NCI-H2029 treated with DMSO at 0.1 percent for 48 hours (cell line): ENCODE data around the gene CTR9.

ENCODE experiments used
- DNase-seq: peaks from one replicate; lab custom pipeline; 2025; lab: John Stamatoyannopoulos, UW

Gene CTR9

GRCh38 chr11:10750838-10751580 is at the start of gene CTR9:
TSS of gene CTR9 (plus strand) at chr11:10751246. CDS start at chr11:10751413, 167 bp downstream.
- peak; percentile 87 for DNase-seq

DNA sequence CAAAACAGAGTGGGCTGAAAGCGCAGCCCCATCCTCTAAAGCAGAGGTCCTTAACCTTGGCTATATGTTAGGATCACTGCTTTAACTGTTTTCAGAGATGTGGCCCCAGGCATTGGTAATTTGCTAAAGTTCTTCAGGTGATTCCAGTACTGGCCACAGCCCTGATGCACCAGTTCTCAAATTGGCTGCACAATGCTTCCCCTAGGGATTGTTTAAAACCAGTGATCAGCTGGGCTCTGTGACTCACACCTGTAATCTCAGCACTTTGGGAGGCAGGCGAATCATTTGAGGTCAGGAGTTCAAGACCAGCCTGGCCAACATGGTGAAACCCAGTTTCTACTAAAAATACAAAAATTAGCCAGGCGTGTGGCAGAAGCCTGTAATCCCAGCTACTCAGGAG is 49.1 kb upstream of the CTR9 start:
- no peak for DNase-seq

DNA sequence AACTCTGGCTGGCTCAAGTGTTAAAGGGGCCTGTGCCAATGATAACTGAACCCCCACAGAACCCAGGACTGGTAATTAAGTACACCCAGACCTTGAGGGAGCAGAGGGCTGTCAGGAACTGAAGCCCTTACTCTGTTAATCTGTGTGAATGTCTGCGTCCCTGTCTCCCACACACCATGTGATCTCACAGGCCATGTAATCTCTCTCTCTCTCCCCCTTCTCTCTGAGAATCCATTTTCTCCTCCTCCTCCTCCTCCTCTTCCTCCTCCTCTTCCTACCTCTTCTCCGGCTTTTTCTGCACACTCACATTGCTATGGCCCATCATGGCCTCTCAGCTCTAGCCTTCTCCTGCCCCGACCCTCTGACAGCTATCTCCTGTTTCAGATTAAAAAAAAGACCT is 42.9 kb upstream of the CTR9 start:
- DNase-seq, result no peak

DNA sequence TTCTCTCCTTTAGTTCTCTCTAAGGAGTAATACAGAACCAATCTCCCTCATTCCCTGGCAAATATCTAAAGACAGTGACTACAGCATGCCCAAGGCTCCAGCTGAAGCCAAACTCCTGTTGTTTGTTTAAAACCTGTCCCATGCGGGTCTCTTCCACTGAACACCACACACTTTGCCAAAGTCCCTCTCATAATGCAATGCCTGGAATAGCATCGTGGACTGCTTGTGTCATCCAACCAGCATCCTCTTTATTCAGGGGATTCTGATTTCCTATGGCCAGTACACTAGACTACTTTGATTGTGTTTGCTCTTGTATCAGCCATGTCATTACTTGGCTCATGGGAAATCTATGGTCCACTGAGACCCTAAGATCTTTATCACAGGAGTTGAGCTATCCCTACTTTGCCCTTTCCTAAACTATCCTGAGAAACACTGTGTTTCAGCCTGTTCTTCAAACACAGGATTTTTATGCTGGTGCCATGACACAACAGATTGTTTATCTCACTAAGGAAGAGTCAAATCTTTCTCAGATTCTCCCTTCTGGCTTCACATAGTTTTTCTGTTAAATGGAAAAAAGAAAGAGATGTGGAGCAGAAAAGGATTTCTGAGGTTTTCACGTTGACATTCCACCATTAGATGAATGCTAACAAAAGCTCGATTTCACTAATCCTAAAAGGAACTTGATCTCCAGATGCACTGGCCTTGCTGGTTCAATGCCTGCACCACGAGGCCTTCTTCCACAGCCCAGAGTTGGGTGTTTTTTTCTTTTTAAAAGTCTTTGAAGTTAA is 41.6 kb upstream of the CTR9 start:
- DNase-seq, result no peak

DNA sequence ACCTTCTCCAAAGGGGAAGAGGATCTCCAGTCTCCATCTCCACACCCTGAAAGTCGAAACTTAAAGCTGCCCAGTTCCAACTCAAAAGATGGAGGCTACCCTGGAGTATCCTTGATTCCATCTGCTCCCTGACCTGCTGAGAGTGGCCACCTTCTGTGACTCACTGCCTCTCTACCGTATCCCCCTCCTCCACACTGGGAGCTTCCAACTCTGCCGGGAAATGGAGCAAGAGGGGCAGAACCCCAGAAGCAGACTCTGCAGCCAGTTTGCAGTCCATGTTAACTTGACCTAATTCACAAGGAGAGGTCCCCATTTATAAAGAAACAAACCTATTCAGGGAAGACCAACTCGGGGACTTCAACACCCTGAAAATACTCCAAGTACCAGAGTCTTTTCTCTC is 35.5 kb upstream of the CTR9 start:
- no peak for DNase-seq

- DNase-seq, result no peak
Measured at GRCh38 chr11:10716122-10716521, 34.9 kb upstream of the CTR9 start.

DNA sequence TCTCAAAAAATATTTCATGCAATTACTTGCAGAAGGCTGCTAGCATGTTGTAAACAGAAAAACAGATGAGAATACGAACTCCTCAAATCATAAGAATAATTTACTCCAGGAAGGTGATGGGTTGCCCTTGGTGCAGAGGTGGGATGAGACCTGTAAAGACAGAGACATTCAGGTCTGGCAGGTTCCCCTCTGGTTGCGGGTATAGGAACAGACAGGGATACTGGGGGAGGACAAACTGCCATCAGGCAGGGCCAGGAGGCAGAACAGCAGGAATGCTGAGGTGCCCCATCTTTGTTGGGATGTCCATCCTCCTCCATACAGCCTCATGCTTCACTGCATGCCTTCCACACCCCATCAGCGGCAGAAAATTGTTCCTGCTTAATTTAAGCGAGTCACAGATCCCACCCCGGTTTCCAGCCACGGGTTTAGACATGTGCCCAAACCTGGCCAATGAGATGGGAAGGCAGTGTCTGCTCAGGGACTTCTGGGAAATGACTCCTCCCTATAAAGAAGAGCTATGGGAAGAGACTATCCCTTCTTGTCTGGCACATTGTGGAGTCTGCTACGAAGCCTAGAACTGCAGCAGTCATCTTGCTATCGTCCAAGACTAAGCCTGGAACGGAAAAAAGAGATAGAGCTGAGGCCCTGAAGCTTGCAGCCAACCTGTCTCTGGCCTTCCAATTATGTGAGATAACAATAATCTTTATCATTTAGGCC is 34.3 kb upstream of the CTR9 start:
- no peak for DNase-seq

DNA sequence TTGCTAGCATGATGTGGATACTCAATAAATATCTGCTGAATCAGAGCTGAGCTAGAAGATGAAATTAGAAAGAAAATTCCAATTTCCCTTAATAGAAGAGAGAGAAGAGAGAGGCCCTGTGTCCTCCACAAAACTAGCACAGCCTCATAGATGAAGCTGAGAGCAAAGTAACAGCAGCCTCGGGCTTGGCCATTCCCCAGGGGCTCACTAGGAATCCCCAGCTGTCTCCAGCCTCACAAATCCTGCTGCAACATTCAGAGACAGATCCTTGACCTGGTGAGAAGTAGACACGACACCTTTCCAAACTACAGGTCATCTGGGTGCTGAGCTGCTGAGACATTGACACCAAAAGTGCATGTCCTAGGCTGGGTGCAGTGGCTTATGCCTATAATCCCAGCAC is 31.4 kb upstream of the CTR9 start:
- DNase-seq, result no peak

DNA sequence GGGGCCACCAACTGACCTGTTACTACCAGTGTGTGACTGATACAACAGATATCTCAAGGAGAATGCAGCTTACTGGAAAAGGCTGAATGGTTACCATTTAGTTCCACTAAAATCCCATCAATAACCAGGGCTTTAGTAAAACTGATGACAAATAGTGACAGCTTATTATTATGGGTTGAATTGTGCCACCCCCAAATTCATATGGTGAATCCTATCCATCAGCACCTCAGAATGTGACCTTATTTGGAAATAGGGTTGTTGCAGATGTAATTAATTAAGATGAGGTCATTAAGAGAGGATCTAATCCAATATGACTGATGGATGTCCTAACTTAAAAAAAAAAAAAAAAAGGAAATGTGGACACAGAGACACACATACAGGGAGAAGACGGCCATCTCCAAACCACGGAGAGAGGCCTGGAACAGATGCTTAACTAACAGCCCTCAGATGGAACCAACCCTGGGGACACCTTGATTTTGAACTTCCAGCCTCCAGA is 30.1 kb upstream of the CTR9 start:
- no peak for DNase-seq

- DNase-seq, result no peak
Measured at GRCh38 chr11:10722307-10722706, 28.7 kb upstream of the CTR9 start.

DNA sequence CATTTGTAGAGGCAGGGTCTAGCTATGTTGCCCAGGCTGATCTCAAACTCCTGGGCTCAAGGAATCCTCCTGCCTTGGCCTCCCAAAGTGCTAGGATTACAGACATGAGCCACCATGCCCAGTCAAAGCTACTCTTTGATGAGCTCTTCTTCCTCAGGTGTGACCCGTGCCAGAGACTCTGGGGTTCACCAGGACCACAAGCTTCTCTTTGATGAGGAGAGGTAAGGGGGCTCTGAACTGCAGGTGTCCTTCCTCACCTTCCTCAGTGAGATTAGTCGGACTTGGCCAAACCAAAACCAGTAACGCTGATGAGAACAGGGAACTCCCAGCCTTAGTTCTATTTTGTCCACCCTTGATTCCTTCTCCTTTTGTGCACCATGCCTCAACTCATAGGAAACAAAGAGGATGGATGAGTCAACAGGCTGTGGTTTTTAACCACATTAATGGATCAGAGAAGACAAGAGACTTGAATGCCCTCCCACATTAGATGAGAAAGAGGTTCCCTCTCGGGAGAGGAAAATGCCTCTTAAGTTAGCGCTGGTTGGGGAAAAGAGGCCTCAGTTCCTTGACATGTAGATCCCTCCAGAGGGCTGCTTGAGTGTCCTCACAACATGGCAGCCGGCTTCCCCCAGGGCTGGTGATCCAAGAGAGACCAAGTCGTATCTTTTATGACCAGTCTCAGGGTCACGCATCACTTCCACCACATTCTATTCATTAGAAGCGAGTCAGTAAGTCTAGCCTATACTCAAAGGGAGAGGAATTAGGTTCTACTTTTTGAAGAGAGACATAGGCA is 25.7 kb upstream of the CTR9 start:
- no peak for DNase-seq

- DNase-seq, result no peak
Measured at GRCh38 chr11:10725907-10726253, 25.2 kb upstream of the CTR9 start.

DNA sequence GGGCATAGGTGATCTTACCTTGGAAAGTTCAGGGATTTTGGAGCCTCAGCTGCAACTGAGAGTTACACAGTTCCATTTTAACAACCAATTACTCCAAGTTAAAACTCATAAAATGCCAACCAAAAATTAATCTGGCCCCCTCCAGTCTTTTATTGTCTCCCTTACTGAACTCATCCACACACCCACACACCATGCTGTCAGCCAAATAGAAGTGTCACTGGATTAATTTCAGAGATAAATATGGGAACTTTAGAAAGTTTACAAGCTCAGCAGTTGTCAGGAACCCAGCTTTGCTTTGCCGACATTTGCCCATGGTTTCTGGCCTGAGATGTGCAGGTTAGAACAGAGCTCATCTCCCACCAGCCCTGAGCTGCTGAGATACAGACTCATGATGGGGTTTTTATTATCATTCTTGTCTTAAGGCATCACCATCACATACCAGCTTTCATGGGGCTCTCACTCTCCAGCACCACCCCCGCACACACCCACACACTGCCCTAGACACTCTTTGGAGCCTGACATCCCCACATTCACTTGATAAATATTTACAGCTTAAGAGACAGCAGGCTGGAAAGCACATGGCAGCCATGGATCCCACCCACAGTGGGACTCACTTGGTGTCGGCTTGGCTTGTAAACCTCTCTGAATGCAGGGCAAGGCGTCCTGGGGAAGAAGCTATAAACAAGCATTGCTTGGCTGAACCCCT is 23.7 kb upstream of the CTR9 start:
- DNase-seq, result no peak

DNA sequence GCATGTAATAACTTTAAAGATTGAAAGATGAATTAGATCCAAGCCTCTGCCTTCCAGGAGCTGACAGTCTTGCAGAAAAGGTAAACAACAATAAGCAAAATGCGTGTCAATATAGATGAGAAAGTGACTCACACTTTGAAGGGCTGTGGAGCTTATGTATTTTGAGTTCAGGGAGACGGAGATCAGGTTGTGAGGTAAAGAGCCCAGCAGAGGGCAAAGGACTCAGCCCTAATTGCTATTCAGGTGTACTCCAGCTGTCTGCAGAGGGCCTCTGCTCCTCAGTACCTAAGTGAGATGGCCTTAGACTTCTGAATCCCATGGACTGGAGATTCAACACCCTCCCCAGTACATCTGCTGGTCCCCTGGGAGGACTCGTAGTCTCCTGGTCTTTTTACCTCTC is 22.9 kb upstream of the CTR9 start:
- no peak for DNase-seq

- no peak for DNase-seq
Measured at GRCh38 chr11:10728789-10729472, 22.1 kb upstream of the CTR9 start.

DNA sequence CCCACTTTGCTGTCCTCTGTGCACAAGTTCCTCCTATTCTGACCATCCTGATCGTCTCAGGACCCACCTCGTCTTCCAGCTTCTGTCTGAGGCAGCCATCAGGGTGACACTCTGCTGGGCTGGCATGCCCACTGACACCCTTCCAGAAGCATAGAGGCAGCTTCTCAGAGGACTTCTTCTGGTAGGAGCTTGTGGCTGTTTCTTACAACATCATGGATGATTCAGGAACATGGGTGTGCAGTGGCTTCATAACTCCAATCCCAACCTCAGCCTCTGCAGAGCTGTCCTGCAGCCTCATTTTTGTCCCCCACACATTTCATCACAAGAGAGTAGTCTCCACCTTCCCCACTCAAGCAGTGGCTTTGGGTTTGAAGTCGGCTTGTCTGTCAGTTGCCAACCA is 20.9 kb upstream of the CTR9 start:
- DNase-seq, result no peak

DNA sequence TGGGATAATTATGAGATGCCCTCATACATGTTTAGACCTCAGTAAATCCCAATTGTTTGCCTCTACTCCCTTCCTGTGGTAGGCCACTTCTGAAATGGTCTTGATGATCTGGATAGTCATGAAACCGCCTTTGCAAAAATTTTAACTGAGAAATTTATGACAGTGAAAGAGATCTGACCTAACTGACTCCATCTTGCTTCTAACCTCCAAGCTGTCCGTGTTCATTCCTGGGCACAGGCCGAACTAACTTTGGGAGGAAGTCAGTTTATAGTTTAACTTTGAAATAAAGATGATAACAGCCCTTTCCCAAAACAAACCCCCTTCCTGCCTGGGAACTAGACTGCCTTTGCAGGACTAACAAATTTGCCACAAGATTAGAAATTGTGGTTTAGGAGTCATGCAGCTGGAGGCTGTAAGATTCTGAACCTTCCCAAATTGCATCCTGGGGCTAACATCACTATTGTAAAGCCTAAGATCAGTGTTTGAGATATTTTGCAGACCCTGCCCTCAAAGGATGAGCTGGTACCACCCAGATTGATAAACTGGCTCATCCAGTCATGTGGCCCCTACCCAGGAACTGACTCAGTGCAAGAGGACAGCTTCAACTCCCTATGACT is 19.9 kb upstream of the CTR9 start:
- no peak for DNase-seq

GRCh38 chr11:10735481-10736475 is 15.3 kb upstream of the CTR9 start:
- peak; percentile 79 for DNase-seq
